Fibroblast of villous mesenchyme (primary cell): ENCODE measurements around the gene PFDN6. TPM values are rescaled to one million over a fixed set of nuclear protein-coding genes. Genes with fewer than 3 reads are reported as not detected.
"Not testable (repeated sequence)": the region's sequence is repeated elsewhere in the genome, so short reads cannot be mapped to it uniquely, and the experiment has no call there.

ENCODE experiments used
- DNase-seq: peaks from one replicate; pipeline ENCODE4 v3.0.0-alpha.2; 2010; ENCODE audit warnings: low read depth
- H3K4me3 ChIP-seq: 2 replicates; pipeline ENCODE4 v1.5.1; 2011; ENCODE audit warnings: low read depth, mild to moderate bottlenecking, low read length
- CTCF ChIP-seq: IDR thresholded peaks from 2 replicates; pipeline ENCODE4 v1.5.1; 2012; ENCODE audit warnings: low read depth, mild to moderate bottlenecking, low read length; ENCODE audit not compliant: insufficient read depth
- total RNA-seq: library from RNA; depleted of rRNA; stranded (reverse); fragments of >200 nt; gene quantifications from 2 replicates; pipeline ENCODE4 v1.2.3, GENCODE V29; 2012

PFDN6 gene
- total RNA-seq, 1 donor = 34.5 TPM

- DNase-seq = peak; percentile 62
- peak overlapping the region; percentile 78 for H3K4me3 ChIP-seq
- TF ChIP-seq CTCF = no peak
These were observed 39.4 kb upstream of the PFDN6 start for GRCh38 chr6:33249732-33250630.

GRCh38 chr6:33250731-33251130, 38.7 kb upstream of the PFDN6 start:
- no peak for TF ChIP-seq CTCF
- H3K4me3 ChIP-seq = no peak overlapping the region
- no peak for DNase-seq

GRCh38 chr6:33251395-33252012, 37.9 kb upstream of the PFDN6 start:
- H3K4me3 ChIP-seq = no peak overlapping the region
- TF ChIP-seq CTCF = no peak
- no peak for DNase-seq

- DNase-seq = no peak
- no peak for TF ChIP-seq CTCF
These were observed 36.6 kb upstream of the PFDN6 start for GRCh38 chr6:33252759-33253158.

GRCh38 chr6:33254591-33254990, 34.8 kb upstream of the PFDN6 start:
- TF ChIP-seq CTCF = no peak
- H3K4me3 ChIP-seq = no peak overlapping the region
- no peak for DNase-seq

More at GRCh38 chr6:33252759-33253158, 36.6 kb upstream of the PFDN6 start:
- H3K4me3 ChIP-seq = no peak overlapping the region

- no peak for TF ChIP-seq CTCF
These were observed 30.4 kb upstream of the PFDN6 start for GRCh38 chr6:33259032-33259431.

GRCh38 chr6:33262490-33262889, 26.9 kb upstream of the PFDN6 start:
- not testable (repeated sequence) for DNase-seq, H3K4me3 ChIP-seq

More at GRCh38 chr6:33259032-33259431, 30.4 kb upstream of the PFDN6 start:
- no peak for DNase-seq
- H3K4me3 ChIP-seq = no peak overlapping the region
